Measurements from ENCODE around the gene GCNT2.

Gene GCNT2

DNA sequence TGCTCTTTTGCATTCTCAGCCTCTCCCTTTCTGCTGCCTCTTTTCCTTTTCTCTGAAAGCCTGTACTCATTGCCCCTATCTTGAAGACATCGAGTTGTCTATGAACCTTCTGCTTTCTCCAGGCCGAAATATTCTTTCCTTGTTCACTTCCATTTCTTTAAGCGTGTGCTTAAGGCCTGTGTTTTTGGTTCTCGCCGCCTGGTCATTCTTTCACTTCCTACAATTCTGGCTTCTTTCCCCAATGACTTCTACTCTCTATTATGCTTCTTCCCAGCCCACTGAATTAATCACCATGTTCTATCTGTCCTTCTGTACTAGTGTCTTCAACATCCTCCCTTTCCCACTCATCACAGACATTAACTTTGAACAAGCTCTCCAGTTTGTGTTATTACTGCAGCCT, 103.7 kb downstream of the GCNT2 start:
- TF ChIP-seq, protein P1, sequence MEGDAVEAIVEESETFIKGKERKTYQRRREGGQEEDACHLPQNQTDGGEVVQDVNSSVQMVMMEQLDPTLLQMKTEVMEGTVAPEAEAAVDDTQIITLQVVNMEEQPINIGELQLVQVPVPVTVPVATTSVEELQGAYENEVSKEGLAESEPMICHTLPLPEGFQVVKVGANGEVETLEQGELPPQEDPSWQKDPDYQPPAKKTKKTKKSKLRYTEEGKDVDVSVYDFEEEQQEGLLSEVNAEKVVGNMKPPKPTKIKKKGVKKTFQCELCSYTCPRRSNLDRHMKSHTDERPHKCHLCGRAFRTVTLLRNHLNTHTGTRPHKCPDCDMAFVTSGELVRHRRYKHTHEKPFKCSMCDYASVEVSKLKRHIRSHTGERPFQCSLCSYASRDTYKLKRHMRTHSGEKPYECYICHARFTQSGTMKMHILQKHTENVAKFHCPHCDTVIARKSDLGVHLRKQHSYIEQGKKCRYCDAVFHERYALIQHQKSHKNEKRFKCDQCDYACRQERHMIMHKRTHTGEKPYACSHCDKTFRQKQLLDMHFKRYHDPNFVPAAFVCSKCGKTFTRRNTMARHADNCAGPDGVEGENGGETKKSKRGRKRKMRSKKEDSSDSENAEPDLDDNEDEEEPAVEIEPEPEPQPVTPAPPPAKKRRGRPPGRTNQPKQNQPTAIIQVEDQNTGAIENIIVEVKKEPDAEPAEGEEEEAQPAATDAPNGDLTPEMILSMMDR (IDR thresholded peaks at IDR 0.05; ENCODE audit: insufficient read depth, missing control alignments) = no peak
- no peak for FAIRE-seq
- no peak for DNase-seq (ENCODE audit: insufficient read length, low spot score)

DNA sequence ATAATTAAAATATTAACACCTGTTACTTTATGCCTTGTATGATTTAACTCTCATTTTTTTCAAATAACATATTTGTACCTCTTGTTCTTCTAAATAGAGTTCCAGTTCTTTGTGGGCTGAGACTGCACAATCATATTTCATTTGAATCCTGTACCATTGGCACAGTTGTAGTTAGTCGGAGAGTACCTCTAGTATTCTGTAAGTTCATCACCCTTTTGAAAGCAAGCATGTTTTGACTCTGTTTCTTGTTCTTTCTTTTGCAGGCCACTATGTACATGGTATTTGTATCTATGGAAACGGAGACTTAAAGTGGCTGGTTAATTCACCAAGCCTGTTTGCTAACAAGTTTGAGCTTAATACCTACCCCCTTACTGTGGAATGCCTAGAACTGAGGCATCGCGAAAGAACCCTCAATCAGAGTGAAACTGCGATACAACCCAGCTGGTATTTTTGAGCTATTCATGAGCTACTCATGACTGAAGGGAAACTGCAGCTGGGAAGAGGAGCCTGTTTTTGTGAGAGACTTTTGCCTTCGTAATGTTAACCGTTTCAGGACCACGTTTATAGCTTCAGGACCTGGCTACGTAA, 105.1 kb downstream of the GCNT2 start:
- TF ChIP-seq, protein P1 (IDR thresholded peaks at IDR 0.05; ENCODE audit: insufficient read depth, missing control alignments) = no peak
- FAIRE-seq (no peak), DNase-seq (ENCODE audit: insufficient read length, low spot score) (no peak)

DNA sequence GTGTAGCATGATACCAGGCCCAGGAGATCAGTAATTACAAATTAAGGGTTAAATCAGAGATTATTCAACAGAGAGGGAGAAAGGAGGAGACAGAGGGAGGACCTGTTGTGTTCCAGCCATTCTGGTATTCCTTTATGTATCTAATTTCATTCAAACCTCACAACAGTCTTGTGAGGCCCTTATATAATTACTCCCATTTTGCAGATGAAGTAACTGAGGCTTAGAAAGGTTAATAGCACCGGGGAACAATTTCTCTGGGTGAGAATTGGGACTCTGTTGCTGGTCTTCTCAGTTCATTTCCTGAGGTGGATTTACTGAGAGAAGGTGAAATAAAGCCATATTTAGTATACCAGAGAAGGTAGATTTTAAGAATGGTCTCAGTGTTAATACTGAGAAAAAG, 106.6 kb downstream of the GCNT2 start:
- TF ChIP-seq, protein P1 (IDR thresholded peaks at IDR 0.05; ENCODE audit: insufficient read depth, missing control alignments) = no peak
- no peak for FAIRE-seq
- no peak for DNase-seq (ENCODE audit: insufficient read length, low spot score)

DNA sequence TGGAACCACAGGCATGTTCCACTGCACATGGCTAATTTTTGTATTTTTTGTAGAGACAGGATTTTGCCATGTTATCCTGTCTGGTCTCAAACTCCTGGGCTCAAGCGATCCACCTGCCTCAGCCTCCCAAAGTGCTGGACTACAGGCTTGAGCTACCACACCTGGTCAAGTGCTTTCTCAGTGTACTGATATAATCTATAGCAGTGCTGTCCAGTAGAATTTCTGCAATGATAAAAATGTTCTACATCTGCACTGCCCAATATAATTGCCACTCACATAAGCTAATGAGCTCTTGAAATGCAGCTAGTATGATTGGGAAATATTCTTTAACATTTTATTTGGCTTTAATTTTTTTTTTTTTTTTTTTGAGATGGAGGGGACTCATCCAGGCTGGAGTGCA, 109.0 kb downstream of the GCNT2 start:
- TF ChIP-seq, protein P1 (IDR thresholded peaks at IDR 0.05; ENCODE audit: insufficient read depth, missing control alignments) = no peak
- DNase-seq (ENCODE audit: insufficient read length, low spot score) = no peak
- no peak for FAIRE-seq

DNA sequence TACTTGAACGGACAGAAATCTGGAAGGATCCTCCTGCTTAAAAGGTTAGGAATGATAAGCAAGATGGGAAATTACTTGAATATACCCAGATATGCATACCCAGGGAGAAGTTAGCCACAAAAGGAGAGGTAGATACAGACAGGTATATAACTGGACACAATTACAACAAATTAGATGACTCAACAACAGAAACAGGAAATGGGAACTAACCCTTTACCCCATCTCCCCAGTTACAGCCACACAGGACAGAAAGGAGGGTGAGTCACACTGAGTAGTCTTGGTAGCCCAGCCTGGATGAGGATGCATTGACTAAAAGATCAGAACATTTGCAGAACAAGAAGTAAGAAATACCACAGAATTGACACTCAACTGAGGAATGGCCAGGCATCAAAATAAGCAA, 112.1 kb downstream of the GCNT2 start:
- DNase-seq (ENCODE audit: insufficient read length, low spot score) (no peak), FAIRE-seq (no peak)
- TF ChIP-seq, protein P1 (IDR thresholded peaks at IDR 0.05; ENCODE audit: insufficient read depth, missing control alignments) = no peak

DNA sequence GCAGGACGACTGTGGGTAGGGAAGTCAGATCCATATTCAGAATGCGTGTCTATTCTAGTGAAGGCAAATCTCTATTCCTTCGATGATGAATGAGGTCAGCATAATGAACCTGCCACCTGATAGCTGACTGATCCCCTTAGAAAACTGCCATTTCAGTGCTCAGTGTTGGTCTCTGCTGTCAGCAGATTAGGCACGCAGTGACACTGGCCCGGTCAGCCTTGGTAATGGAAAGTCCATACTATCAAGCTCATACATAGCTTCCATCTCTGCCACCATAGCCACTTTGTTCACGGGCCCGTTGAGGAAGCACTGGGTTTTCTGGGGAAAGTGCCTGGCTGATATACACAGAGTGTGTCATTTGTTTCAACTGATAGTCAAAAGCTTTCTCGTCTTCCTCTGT, 119.3 kb downstream of the GCNT2 start:
- FAIRE-seq (no peak), DNase-seq (ENCODE audit: insufficient read length, low spot score) (no peak)
- TF ChIP-seq, protein P1 (IDR thresholded peaks at IDR 0.05; ENCODE audit: insufficient read depth, missing control alignments) = no peak

DNA sequence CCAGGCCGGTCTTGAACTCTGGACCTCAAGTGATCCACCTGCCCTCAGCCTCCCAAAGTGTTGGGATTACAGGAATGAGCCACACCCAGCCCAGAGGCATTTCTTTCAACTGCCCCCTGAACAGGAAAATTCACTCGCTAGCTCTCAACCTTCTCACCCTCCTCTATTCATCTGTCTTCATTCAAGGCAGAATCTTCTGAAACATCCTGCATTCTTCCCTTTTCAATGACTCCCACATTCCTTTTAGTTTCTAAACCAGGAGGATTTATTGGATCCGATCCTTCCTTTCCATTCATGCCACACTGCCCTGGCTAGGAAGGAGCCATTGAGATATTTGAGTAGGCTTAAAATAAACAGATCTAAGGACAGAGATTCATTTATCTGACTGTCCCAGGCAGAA, 120.4 kb downstream of the GCNT2 start:
- TF ChIP-seq, protein P1 (IDR thresholded peaks at IDR 0.05; ENCODE audit: insufficient read depth, missing control alignments) = no peak
- FAIRE-seq (no peak), DNase-seq (ENCODE audit: insufficient read length, low spot score) (no peak)

Measured in D721Med (cell line).